Measurements from ENCODE around the gene AKR7A2.

DNA sequence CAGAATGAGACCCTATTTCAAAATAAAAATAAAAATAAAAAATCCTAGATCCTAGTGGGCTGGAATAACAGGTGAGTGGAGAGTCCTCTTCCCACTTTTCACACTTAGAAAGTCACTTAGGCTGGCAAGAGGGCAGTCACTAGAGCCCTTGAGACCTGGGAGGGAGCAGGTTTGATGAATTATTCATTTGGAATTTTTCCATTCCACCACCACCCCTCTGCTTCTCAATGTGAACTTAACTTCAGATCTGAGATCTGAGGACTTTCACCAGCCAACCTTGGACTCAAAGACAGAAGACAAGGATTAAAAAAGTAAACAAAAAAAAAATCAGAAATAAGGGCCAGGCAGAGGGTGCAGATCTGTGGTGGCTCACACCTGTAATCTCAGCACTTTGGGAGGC lies 39.9 kb downstream of the AKR7A2 start:
- TF ChIP-seq, protein P1, sequence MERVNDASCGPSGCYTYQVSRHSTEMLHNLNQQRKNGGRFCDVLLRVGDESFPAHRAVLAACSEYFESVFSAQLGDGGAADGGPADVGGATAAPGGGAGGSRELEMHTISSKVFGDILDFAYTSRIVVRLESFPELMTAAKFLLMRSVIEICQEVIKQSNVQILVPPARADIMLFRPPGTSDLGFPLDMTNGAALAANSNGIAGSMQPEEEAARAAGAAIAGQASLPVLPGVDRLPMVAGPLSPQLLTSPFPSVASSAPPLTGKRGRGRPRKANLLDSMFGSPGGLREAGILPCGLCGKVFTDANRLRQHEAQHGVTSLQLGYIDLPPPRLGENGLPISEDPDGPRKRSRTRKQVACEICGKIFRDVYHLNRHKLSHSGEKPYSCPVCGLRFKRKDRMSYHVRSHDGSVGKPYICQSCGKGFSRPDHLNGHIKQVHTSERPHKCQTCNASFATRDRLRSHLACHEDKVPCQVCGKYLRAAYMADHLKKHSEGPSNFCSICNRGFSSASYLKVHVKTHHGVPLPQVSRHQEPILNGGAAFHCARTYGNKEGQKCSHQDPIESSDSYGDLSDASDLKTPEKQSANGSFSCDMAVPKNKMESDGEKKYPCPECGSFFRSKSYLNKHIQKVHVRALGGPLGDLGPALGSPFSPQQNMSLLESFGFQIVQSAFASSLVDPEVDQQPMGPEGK (CRISPR knock-in tag; IDR thresholded peaks at IDR 0.05; ENCODE audit: borderline replicate concordance) = no peak
- no peak for TF ChIP-seq ZC3H10 (CRISPR knock-in tag; IDR thresholded peaks at IDR 0.05)
- TF ChIP-seq OSR1 (CRISPR knock-in tag; IDR thresholded peaks at IDR 0.05) = no peak
- TF ChIP-seq PPARA (CRISPR knock-in tag; IDR thresholded peaks at IDR 0.05; ENCODE audit: borderline replicate concordance) = no peak
- no peak for TF ChIP-seq RARB (CRISPR knock-in tag; IDR thresholded peaks at IDR 0.05)
- TF ChIP-seq ZNF70 (CRISPR knock-in tag; IDR thresholded peaks at IDR 0.05) = no peak
- TF ChIP-seq, protein P2, sequence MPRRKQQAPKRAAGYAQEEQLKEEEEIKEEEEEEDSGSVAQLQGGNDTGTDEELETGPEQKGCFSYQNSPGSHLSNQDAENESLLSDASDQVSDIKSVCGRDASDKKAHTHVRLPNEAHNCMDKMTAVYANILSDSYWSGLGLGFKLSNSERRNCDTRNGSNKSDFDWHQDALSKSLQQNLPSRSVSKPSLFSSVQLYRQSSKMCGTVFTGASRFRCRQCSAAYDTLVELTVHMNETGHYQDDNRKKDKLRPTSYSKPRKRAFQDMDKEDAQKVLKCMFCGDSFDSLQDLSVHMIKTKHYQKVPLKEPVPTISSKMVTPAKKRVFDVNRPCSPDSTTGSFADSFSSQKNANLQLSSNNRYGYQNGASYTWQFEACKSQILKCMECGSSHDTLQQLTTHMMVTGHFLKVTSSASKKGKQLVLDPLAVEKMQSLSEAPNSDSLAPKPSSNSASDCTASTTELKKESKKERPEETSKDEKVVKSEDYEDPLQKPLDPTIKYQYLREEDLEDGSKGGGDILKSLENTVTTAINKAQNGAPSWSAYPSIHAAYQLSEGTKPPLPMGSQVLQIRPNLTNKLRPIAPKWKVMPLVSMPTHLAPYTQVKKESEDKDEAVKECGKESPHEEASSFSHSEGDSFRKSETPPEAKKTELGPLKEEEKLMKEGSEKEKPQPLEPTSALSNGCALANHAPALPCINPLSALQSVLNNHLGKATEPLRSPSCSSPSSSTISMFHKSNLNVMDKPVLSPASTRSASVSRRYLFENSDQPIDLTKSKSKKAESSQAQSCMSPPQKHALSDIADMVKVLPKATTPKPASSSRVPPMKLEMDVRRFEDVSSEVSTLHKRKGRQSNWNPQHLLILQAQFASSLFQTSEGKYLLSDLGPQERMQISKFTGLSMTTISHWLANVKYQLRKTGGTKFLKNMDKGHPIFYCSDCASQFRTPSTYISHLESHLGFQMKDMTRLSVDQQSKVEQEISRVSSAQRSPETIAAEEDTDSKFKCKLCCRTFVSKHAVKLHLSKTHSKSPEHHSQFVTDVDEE (CRISPR knock-in tag; IDR thresholded peaks at IDR 0.05) = no peak
- no peak for TF ChIP-seq TOX (CRISPR knock-in tag; IDR thresholded peaks at IDR 0.05; ENCODE audit: borderline replicate concordance)
- no peak for TF ChIP-seq ZFP3 (CRISPR knock-in tag; IDR thresholded peaks at IDR 0.05)
- no peak for TF ChIP-seq ZFP30 (CRISPR knock-in tag; IDR thresholded peaks at IDR 0.05)

Data from SK-N-SH treated with all-trans-retinoic acid at 6 μM for 48 hours (cell line).